ENCODE results near the gene MYOG.

DNA sequence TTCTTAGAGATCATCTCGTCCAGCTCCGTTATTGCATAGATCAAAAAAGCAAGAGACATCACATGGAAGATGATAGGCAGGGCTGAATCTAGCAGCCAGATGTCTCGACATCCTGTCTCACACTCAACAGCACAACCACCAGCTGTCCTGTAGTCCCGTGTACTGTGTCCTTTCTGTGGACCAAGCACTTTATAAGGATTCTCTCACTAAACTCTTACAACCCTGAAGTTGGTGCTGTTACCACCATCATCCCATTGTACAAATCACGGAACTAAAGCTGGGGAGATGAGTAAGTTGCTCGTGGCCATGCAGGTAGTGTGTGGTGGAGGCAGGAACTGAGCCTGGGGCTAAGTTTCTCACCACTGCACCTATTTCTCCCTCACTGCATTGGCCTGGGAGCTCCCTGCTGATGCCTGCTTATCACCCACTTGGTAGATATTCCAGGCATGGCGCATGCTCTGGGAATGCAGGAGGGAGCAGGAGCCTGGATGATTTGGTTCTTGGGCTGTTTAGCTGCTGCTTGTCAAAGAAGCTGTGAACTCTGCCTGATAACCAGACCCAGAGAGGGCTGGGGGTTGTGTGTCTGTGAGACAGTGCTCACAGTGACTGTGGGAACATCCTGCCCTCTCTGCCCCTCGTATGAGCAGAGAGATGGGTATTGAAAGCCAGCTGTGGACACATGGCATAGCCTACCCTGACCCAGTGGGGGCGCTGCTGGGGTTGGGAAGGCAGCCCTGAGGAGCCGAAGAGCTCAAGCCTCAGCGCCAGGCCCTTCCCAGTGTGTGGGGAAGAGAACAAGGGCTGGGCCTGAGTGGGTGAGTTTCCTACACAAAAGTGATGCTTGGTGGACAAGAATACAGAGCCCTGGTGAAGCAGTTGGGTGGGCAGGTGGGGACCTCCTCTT, 46.0 kb downstream of the MYOG start:
- TF ChIP-seq ZFX (IDR thresholded peaks at IDR 0.05; ENCODE audit: borderline replicate concordance) (no peak), CTCF (IDR thresholded peaks at IDR 0.05) (peak; percentile 55)

Data from 22Rv1 (cell line).